CD4-positive, alpha-beta T cell treated with Interleukin-15 for 1 hour (primary cell): ENCODE results near the gene DNAI2.
"Not testable (repeated sequence)": the region's sequence is repeated elsewhere in the genome, so short reads cannot be mapped to it uniquely, and the experiment has no call there.

Experiments
- DNase-seq: peaks from one replicate; pipeline ENCODE4 v3.0.0-alpha.2; 2020

The DNAI2 gene

DNA sequence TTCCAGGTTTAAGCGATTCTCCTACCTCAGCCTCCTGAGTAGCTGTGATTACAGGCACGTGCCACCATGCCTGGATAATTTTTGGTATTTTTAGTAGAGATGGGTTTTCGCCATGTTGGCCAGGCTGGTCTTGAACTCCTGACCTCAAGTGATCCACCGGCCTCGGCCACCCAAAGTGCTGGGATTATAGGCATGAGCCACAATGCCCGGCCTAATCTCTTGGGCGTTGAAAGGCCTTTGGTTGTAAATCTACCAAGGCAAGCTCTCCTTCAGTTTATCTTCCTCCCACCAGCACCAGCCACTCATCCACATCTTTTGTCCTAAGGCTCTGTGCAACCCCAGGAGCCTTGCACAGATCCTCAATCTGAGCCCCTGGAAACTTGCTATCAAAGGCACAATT lies 5.6 kb downstream of the DNAI2 start:
- DNase-seq = not testable (repeated sequence)

DNA sequence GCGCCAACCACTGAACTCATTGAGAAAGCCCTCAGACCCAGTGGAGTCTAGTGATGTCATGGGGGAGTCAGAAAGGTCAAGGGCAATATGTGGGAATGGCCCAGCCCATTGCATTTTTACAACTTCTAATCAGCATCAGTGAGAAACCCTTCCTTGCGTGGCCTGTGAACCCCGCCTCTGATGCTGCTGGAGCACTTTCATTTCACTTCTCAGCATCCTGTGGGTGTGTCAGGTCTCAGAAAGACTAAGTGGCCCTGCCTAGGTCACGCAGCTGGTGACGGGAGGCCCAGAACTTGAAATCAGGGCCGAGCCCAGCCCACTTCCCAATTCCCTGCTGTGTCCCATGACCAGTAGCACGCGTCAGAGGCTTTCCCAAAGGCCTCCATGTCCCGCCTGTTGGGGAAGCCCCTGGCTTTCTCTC lies 6.1 kb downstream of the DNAI2 start:
- DNase-seq = peak; percentile 78

DNA sequence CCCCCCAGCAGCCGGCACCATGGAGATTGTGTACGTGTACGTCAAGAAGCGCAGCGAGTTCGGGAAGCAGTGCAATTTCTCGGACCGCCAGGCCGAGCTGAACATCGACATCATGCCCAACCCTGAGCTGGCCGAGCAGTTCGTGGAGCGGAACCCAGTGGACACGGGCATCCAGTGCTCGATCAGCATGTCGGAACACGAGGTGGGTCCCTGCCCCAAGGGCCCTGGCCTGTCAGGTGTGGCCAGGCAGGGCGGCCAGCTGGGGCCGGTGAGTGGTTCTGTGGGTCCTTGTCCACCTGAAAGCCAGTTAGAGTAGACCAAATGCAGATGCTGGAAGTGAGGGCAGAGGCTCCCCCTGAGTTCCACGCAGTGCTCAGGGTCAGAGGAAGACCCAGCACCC lies 7.8 kb downstream of the DNAI2 start:
- DNase-seq = no peak

DNA sequence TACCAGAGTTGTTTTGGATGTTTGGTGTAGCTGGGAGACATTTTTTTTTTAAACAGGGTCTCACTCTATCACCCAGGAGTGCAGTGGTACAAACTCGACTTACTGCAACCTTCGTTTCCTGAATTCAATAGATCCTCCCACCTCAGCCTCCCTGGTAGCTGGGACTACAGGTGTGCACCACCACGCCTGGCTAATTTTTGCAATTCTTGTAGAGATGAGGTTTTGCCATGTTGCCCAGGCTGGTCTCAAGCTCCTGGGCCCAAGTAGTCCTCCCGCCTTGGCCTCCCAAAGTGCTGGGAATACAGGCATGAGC lies 8.2 kb downstream of the DNAI2 start:
- not testable (repeated sequence) for DNase-seq

DNA sequence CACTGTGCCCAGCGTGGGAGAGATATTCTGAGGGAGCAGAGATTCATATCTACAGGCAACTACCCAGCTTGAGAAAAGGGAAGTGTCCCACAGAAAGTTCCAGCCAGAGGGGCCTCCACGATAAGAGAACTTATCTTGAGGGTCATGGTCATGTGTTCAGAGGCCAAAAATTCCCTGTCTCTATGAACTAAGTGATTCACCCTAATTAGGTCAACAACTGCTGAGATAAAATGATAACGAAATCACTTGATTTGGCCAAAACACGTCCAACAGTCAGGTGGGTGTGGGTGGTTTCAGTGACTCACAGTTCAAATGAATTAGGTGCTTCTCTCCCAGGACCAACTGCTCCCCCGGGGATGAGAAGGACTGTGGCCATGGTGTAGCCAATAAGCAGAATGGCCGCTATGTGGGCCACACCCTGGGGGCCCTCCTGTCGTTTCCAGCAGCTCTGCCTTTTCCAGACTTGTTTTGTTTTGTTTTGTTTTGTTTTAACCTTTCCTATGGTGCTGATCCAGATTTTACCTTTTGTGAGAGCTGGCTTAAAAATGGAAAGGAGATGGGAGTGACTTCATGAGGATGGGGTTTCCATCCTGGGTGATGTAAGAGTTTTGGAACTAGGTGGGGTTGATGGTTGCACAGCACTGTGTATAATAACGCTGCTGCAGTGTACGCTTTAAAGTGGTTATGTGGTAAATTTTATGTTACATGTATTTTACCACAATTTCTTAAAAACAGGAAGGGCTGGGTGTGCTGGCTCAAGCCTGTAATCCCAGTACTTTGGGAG lies 8.7 kb downstream of the DNAI2 start:
- DNase-seq = peak; percentile 58

DNA sequence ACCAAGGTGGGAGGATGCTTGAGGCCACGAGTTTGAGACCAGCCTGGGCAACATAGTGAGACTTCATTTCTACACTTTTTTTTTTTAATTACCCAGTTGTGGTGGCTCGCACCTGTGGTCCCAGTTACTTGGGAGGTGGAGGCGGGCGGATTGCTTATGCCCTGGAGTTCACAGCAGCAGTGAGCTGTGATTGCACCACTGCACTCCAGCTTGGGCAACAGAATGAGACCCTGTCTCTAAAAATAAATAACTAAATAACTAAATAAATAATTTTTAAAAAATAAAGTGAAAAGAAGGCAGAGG lies 9.3 kb downstream of the DNAI2 start:
- DNase-seq = no peak

DNA sequence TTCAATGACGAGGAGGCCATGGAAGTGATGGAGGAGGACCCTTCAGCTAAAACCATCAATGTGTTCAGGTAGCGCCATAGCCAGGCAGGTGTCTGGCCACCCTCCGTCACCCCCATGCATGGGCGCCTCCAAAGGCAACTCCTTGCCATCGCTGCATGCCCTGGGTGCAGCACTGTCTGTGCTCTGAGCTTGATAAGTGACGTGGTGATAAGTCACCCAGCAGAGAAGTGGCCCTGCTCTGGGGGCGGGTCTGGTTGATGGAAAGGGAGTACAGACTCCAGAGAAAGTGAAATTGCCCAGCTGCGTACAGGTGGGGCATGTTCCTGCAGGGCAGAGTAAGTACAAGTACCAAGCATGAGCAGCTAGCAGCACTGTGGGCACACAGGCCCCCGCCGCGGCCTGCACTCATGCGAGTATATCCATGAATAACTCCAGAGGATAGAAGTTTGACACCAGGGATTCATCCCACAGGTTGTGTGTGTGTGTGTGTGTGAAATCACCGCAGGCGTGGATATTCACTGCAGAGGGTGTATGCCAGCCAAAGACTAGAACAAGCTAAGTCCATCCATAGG lies 13.1 kb downstream of the DNAI2 start:
- DNase-seq = no peak

DNA sequence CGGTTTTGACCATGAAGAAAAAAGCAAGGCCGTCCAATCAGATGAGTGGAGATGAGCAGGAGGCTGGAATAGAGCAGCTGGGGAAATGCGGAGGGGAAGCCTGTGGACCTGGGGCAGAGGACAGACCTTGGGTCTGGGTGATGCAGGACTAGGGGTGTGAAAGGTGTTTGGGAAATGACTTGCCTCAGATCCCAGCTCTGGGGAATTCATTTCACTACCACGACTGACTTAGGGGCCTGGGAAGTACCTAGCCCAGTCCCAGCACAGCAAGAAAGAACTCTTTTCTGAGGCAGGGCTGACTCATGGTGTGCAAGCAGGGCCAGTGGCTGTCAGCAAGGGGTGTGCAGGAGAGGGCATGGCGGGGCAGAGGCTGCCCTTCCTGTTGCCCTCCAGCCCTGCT lies 14.8 kb downstream of the DNAI2 start:
- no peak for DNase-seq

DNA sequence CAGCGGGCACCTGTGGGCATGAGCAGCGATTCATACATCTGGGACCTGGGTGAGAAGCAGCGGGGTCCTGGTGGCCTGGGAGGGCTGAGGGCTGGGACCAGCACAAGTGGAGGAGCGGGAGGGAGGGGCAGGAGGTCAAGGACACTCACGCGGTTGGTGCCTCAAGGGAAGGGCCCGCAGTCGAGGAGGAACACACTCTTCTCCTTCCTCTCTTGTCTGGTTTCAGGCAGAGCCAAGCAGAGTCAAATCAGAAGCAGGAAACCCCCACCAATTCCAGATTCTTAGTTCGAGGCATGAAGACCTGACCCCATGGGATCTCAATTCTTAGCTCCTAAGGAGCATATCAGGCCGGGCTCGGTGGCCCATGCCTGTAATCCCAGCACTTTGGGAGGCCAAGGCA lies 15.7 kb downstream of the DNAI2 start:
- DNase-seq = no peak

DNA sequence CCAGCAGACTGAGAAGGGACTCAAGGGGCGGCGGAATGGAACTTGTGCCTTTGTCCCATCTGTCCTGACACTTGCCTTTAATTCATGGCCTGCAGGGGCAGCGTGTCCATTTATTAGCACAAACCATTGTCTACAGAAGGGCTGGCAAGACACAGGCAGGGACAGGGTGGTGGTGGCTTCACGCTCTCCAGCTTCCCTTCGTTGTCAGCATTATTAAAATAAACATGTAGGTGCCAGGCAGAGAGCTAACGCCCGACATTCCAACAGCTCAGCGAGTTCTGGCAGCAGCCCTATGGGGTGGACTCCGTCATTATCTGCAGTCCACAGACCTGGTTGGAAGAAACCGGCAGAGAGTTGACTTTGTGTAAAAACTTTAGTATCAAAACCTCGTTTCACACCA lies 16.3 kb downstream of the DNAI2 start:
- no peak for DNase-seq

DNA sequence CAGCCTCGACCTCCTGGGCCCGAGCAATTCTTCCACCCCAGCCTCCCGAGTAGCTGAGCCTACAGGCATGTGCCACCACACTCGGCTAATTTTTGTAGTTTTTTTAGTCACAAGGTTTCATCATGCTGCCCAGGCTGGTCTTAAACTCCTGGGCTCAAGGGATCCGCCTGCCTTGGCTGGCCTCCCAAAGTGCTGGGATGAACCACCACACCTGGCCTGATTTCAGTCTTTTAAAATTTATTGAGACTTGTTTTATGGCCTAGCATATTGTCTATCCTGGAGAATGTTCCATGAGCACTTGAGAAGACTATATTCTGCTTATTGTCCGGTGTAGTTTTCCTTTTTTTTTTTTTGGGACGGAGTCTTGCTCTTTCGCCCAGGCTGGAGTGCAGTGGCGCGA lies 18.5 kb downstream of the DNAI2 start:
- DNase-seq = no peak

DNA sequence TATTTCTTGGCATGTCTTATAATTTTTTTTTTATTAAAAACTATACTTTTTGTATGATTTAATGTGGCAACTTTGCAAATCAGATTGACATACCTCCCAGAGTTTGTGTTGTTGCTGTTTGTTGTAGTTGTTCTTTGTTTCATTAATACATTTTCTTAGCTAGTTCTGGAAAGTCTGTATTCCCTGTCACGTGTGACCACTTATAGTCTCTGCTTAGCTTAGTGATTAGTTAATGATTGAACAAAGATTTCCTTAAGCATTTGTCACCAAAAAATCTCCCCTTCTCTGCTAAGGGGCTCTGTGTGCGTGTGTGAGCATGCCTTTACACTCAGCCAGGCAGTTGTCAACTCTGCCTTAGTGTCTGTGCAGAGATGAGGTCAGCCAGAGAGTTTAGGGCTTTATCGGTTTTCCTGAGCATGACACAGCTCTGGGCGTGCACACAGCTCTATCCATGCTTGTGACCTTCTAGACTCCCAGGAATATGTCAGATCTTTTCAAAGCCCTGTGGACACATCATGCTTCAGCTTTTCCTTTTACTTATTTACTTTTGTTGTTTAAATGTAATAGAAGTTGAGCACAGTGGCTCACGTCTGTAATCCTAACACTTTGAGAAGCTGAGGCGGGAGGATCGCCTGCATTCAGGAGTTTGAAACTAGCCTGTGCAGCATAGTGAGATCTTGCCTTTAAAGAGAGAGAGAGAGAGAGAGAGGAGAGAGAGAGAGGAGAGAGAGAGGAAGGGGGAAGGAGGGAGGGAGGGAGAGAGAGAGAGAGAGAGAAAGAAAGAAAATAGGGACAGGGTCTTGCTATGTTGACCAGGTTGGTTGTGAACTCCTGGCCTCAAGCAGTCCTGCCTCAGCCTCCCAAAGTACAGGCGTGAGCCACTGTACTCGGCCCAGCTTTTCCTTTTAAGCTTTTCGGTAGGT lies 21.9 kb downstream of the DNAI2 start:
- DNase-seq = no peak

DNA sequence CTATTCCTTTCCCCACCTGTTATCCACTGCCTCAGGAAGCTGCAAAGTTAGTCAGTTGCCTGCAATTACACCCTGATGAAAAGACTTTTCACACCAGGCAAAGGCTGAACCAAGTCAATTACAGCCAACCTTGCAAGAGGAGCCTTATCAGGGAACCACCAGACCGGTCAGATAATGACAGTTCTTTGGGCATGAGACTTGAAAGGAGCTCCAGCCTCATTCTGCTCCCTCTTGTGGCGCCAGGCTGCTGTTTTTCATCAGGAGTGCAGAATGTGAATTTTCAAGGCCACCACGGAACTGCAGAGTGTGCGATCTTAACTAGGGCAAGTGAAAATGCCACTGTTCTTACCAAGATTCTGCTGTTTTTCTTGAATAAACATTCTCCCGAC lies 22.5 kb downstream of the DNAI2 start:
- peak; percentile 53 for DNase-seq

DNA sequence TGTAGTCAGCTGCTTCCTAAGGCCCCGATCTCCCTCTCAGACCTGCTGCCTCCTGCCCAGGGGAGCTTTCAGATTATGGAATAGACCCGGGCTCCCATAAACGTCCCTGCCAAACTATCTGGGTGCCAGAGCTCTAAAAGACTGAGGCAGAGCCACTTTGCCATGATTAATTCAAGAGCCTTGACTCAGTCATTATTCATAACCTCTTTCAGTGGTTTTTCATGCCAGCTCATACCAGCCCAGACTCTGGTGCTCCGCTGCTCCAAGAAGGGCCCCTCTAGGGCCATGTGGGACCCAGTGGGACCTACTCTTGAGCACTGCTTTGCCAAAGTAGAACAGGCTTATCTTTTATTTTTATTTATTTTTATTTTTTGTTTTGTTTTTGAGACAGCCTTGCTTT lies 23.9 kb downstream of the DNAI2 start:
- DNase-seq = no peak

DNA sequence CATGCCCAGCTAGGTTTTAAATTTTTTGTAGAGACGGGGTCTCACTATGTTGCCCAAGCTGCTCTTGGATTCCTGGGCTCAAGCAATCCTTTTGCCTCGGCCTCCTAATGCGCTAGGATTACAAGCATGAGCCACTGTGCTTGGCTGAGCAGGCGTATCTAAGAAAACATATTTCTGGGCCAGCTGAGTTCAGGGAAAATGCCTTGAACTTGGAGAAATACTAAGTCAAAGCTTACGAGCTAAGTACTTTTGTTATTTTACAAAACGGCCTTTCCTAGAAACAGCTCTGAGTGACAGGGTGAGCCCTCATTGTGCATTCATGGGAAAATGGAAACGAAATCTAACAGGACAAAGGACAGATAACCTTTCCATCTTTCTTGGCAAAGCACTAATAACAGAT lies 24.7 kb downstream of the DNAI2 start:
- no peak for DNase-seq

DNA sequence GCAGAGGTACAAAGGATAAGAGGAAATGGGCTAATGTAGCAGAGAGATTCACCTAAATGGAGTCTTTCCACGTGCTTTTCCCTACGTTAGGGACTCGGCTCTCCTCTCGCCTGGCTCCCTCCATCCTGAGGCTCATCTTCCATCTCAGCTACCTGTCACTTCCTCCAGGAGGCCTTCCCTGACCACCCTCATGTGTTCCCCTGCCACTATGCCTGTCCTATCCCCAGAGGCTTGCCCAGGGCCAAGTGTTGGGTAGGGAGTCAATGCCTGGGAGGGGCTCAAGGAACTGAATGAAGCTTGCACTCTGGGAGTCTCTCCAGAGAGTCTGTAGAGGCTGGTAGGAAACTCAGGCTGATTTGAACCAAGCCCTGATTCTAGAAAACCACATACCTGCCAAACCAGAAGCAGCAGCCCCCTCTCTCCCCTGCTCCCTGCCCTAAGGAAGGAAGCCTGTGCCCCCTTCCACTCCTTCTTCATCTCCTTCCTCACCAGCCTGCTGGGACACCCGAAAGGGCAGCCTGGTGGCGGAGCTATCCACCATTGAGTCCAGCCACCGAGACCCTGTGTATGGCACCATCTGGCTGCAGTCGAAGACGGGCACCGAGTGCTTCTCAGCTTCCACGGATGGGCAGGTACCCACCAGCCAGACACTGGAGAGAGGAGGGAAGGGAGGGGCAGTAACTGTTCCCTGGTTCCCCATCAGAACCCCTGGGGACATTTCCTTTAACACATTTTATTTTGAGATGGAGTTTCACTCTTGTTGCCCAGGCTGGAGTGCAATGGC lies 25.4 kb downstream of the DNAI2 start:
- no peak for DNase-seq

DNA sequence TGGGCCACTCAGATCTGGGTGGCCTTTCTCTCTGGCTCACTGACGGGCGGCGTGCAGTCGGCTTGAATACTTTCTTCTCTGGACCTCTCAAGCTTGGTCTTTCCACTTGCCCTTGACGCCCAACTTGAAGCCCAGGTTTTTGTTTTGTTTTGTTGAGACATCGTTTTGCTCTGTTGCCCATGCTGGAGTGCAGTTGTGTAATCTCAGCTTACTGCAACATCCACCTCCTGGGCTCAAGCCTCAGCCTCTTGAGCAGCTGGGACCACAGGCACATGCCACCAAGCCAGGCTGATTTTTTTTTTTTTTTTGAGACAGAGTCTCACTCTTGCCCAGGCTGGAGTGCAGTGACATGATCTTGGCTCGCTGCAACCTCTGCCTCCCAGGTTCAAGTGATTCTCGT lies 29.3 kb downstream of the DNAI2 start:
- no peak for DNase-seq

DNA sequence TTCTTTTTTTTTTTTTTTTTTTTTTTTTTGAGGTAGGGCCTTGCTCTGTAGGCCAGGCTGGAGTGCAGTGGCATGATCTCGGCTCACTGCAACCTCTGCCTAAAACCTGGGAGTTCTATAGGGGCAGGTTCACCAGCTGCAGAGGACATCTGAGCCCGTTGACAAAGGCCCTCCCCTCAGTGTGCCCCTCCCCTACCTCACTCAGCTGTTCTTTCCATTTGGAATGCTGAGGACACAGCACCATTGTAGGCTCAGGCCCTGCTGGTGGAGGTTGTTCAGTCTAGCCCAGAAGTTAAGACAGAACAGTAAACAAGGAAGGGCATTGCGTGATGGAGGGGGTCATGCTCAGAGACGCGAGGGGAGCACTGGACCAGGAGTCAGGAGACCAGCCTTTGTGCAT lies 30.1 kb downstream of the DNAI2 start:
- no peak for DNase-seq

DNA sequence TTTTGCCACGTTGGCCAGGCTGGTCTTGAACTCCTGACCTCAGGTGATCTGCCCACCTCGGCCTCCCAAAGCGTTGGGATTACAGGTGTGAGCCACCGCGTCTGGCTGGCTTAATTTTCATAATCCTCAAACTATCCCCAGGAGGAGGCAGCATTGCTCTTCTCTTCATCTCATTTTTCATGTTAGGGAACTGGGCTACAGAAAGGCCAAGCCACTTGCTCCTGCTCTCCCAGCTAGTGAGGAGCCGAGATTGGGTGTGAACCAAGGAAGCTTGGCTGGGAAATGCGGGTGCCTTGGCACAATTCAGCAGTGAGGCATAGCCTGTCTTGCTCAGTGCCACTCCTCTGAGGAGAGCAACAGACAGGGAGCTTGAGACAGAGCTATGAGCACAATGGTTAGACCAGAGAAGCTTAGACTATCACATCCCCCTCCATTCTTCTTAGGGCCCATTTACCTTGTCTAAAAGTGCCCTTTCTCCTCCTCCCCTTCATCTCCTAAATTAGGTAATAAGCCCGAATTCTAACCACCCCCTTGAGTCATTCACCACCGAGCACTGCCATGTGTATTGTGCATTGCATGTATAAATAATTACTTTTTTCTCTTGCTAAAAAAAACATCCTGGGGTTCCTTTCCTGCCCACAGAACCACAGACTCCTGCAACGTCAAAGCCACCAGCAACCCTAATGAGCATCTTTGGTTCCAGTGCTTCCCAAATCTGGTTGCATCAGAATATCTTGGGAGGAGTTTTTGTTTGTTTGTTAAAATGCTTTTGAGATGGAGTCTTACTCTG lies 32.0 kb downstream of the DNAI2 start:
- no peak for DNase-seq

DNA sequence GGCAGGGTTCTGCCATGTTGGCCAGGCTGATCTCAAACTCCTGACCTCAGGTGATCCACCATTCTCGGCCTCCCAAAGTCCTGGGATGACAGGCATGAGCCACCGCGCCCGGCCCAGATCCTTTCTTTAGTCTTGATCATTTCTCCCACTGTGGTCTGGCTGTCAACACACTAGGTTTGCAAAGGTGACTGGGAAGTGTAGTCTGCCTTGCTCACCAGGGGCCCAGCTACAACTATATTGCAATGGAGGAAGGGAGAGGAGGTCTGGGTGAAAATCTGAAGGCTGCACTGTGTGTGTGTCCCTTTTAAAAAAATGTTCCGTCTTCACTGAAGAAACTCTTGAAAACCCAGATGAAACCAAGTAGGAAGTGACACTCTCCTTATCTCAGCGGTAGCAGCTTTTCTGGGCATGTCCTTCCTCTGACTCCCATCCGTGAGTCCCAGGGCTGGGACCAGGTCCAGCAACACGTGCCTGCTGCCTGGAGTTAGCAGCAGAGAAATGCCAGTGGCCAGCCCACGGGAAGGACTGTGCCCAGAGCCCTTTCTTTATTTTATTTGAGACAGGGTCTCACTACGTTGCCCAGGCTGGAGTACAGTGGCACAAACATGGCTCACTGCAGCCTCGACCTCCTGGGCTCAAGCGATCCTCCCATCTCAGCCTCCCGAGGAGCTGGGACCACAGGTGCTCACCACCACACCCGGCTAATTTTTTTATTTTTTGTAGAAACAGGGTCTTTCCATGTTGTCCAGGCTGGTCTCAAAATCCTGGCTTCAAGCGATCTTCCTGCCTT lies 34.1 kb downstream of the DNAI2 start:
- no peak for DNase-seq

DNA sequence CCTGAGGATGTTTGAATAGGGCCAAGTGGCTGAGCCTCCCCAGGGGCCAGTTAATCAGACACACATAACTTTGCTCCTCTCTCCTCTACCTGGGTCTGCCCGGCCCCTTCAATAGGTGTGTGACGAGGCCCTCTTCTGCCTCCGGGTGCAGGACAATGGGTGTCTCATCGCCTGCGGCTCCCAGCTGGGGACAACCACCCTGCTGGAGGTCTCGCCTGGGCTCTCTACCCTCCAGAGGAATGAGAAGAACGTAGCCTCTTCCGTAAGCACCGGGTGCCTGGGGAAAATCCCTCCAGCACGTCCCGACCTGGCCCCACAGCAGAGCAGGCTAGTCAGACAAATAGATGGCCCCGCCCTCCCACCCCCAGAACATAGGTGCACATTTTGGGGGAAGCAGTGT lies 35.9 kb downstream of the DNAI2 start:
- no peak for DNase-seq

DNA sequence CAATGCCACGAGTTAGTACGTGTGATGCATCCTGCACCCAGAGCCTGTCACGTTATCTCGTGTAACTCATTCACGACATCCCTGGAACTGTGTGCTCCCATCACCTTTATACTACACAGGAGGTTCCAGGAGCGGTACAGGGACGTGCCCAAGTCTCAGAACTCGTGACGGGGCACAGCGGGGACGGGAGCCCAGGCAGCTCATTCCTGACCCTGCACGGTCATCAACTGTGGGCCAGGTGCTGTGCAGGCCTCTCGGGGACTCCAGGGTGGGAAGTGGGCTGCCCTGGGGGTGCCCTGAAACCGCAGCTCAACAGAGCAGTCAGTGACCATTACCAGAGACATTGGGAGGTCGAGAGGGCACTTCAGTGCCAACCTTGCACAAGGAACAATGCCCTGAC lies 40.8 kb downstream of the DNAI2 start:
- DNase-seq = no peak
